HL-60/S4 treated with phorbol 12-myristate 13-acetate at 8.2 ng/mL for 4 days and 3 days (cell line): ENCODE data around the gene KDELR1.

Source experiments
- in situ Hi-C: fragments of 300-500 bp; cut with MboI; formaldehyde crosslinking; loops from 2 replicates; pipeline ENCODE4 v1.15.0; 2022; ENCODE audit warnings: low sequenced_read_pairs

The KDELR1 gene

GRCh38 chr19:48391100-48392005 is at the start of gene KDELR1:
KDELR1 (minus strand) TSS chr19:48391551; CDS start chr19:48391358, 193 bp downstream.
- in situ Hi-C loops: no loop called here

- in situ Hi-C loops: no loop called here
Measured at GRCh38 chr19:48436586-48436985, 45.2 kb upstream of the KDELR1 start.

GRCh38 chr19:48433337-48433736 is 42.0 kb upstream of the KDELR1 start:
- in situ Hi-C loops: no loop called here

GRCh38 chr19:48428670-48429069 is 37.3 kb upstream of the KDELR1 start:
- in situ Hi-C loops: no loop called here

GRCh38 chr19:48424694-48425219 is 33.4 kb upstream of the KDELR1 start:
- in situ Hi-C loops: no loop called here

- in situ Hi-C loops: no loop called here
Measured at GRCh38 chr19:48421548-48421947, 30.2 kb upstream of the KDELR1 start.

GRCh38 chr19:48419158-48419920 is 28.0 kb upstream of the KDELR1 start:
- in situ Hi-C loops: no loop called here

GRCh38 chr19:48418317-48419064 is 27.1 kb upstream of the KDELR1 start:
- in situ Hi-C loops: no loop called here

GRCh38 chr19:48417421-48417820 is 26.1 kb upstream of the KDELR1 start:
- in situ Hi-C loops: no loop called here

- in situ Hi-C loops: no loop called here
Measured at GRCh38 chr19:48415806-48416221, 24.5 kb upstream of the KDELR1 start.

GRCh38 chr19:48415395-48415794 is 24.0 kb upstream of the KDELR1 start:
- in situ Hi-C loops: no loop called here

- in situ Hi-C loops: no loop called here
Measured at GRCh38 chr19:48413879-48414587, 22.7 kb upstream of the KDELR1 start.

GRCh38 chr19:48405850-48406249 is 14.5 kb upstream of the KDELR1 start:
- in situ Hi-C loops: no loop called here

- in situ Hi-C loops: no loop called here
Measured at GRCh38 chr19:48405010-48405659, 13.8 kb upstream of the KDELR1 start.

- in situ Hi-C loops: no loop called here
Measured at GRCh38 chr19:48403606-48404005, 12.3 kb upstream of the KDELR1 start.

GRCh38 chr19:48401287-48401686 is 9.9 kb upstream of the KDELR1 start:
- in situ Hi-C loops: no loop called here

GRCh38 chr19:48400018-48400742 is 8.8 kb upstream of the KDELR1 start:
- in situ Hi-C loops: no loop called here

GRCh38 chr19:48398375-48399235 is 7.3 kb upstream of the KDELR1 start:
- in situ Hi-C loops: no loop called here
